Endodermal cell (in vitro differentiated cells): ENCODE results near the gene SCEL. TPM values are rescaled to one million over a fixed set of nuclear protein-coding genes. Genes with fewer than 3 reads are reported as not detected.

Experiments used
- DNase-seq: peaks from one replicate; pipeline ENCODE4 v3.0.0-alpha.2; 2017
- H3K27ac ChIP-seq: 2 replicates; pipeline ENCODE4 v1.5.1; 2013; ENCODE audit warnings: mild to moderate bottlenecking, low read depth, low read length, moderate library complexity
- H3K27me3 ChIP-seq: 2 replicates; pipeline ENCODE4 v1.6.1; 2013; ENCODE audit warnings: mild to moderate bottlenecking, low read length, moderate library complexity; ENCODE audit not compliant: insufficient read depth, control insufficient read depth, poor library complexity, severe bottlenecking
- H3K36me3 ChIP-seq: 2 replicates; pipeline ENCODE4 v1.7.0; 2013; ENCODE audit warnings: mild to moderate bottlenecking, low read length, moderate library complexity; ENCODE audit not compliant: control insufficient read depth, insufficient read depth
- H3K4me1 ChIP-seq: one replicate; pipeline ENCODE4 v1.7.0; 2013; ENCODE audit warnings: low read length; ENCODE audit not compliant: control insufficient read depth, insufficient read depth
- H3K4me3 ChIP-seq: 2 replicates; pipeline ENCODE4 v1.5.1; 2013; ENCODE audit warnings: mild to moderate bottlenecking, low read length, moderate library complexity
- H3K9ac ChIP-seq: 2 replicates; pipeline ENCODE4 v1.6.1; 2013; ENCODE audit warnings: mild to moderate bottlenecking, low read length, moderate library complexity; ENCODE audit not compliant: poor library complexity, severe bottlenecking; ENCODE audit errors: extremely low read depth
- H3K9me3 ChIP-seq: 2 replicates; pipeline ENCODE4 v1.6.1; 2013; ENCODE audit warnings: mild to moderate bottlenecking, low read length, moderate library complexity; ENCODE audit not compliant: control insufficient read depth
- H3K27ac Mint-ChIP-seq: 2 replicates; pipeline ENCODE4 v1.8.0; 2020; ENCODE audit warnings: mixed read lengths
- H3K27me3 Mint-ChIP-seq: 2 replicates; pipeline ENCODE4 v1.8.0; 2021; ENCODE audit warnings: mild to moderate bottlenecking, mixed read lengths; ENCODE audit not compliant: insufficient read depth
- H3K36me3 Mint-ChIP-seq: 2 replicates; pipeline ENCODE4 v1.8.0; 2020; ENCODE audit warnings: low read depth, mixed read lengths
- H3K4me1 Mint-ChIP-seq: 2 replicates; pipeline ENCODE4 v1.8.0; 2020; ENCODE audit warnings: mixed read lengths
- H3K4me3 Mint-ChIP-seq: 2 replicates; pipeline ENCODE4 v1.8.0; 2020; ENCODE audit warnings: mild to moderate bottlenecking, moderate library complexity, mixed read lengths
- H3K9me3 Mint-ChIP-seq: 2 replicates; pipeline ENCODE4 v1.8.0; 2020; ENCODE audit warnings: mild to moderate bottlenecking, mixed read lengths
- WGBS, 2 experiments: methylation state at CpG; one replicate each; pipeline versions ENCODE4 v1.1.5 to v1.1.7; 2013; ENCODE audit warnings: missing lambda C conversion rate in 2 of 2, mixed read lengths in 1 of 2; ENCODE audit not compliant: insufficient coverage in 1 of 2, insufficient read length in 1 of 2; 5-methylcytosine and 5-hydroxymethylcytosine counted together
- total RNA-seq, 2 donors: library from RNA; stranded (reverse); fragmentation: NEBNext Ultra II Directional in 1 of 2; extraction: Animal tissue kit (Norgen Biotek cat#: 25700) in 1 of 2; gene quantifications; 2 replicates in 1 of 2; 3 replicates in 1 of 2; pipeline ENCODE4 v1.2.1, GENCODE V29; 2021
- TF ChIP-seq, protein P1 (sequence below): fragments of 200-600 bp; sonication (generic); conservative IDR thresholded peaks from 2 replicates; pipeline ENCODE4 v1.5.0; 2021; ENCODE audit warnings: antibody characterized with exemption, mild to moderate bottlenecking

Gene SCEL
- total RNA-seq, 2 donors from 2014 or later = 0.18 TPM; not detected in 1

DNA sequence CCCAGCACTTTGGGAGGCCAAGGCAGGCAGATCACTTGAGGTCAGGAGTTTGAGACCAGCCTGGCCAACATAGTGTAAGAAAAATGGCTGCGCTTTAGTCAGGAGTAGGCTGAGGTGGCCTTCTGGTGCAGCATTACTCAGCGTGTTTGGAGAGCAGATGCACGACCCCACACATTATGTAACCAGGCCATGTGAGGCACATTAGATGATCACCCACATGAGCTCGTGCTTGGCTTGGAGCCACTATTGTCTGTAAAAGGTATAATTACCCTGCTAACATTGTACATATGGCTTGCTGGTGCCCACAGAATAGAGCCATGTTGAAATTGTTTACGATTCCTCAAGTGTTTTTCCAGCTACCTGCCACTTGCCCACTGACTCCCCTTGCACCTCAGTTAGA lies 24.0 kb upstream of the SCEL start:
- Mint-ChIP-seq H3K4me3 (no peak overlapping the region), H3K36me3 (no peaks in the 10 kb centered on the region), H3K9me3 (no peaks in the 10 kb centered on the region), H3K27me3 (no peaks in the 10 kb centered on the region), H3K27ac (no peak overlapping the region), H3K4me1 (peaks cover 10% of the 10 kb centered on the region)
- TF ChIP-seq, protein P1, sequence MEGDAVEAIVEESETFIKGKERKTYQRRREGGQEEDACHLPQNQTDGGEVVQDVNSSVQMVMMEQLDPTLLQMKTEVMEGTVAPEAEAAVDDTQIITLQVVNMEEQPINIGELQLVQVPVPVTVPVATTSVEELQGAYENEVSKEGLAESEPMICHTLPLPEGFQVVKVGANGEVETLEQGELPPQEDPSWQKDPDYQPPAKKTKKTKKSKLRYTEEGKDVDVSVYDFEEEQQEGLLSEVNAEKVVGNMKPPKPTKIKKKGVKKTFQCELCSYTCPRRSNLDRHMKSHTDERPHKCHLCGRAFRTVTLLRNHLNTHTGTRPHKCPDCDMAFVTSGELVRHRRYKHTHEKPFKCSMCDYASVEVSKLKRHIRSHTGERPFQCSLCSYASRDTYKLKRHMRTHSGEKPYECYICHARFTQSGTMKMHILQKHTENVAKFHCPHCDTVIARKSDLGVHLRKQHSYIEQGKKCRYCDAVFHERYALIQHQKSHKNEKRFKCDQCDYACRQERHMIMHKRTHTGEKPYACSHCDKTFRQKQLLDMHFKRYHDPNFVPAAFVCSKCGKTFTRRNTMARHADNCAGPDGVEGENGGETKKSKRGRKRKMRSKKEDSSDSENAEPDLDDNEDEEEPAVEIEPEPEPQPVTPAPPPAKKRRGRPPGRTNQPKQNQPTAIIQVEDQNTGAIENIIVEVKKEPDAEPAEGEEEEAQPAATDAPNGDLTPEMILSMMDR = no peak
- Histone ChIP-seq H3K4me1 (no peaks in the 10 kb centered on the region), H3K9ac (no peak overlapping the region), H3K36me3 (no peaks in the 10 kb centered on the region), H3K4me3 (no peak overlapping the region), H3K9me3 (no peaks in the 10 kb centered on the region), H3K27me3 (no peaks in the 10 kb centered on the region), H3K27ac (no peak overlapping the region)
- DNase-seq = no peak
- WGBS, 2 experiments = 82 to 86% methylated on average over 4 to 5 of the region's 5 CpGs

DNA sequence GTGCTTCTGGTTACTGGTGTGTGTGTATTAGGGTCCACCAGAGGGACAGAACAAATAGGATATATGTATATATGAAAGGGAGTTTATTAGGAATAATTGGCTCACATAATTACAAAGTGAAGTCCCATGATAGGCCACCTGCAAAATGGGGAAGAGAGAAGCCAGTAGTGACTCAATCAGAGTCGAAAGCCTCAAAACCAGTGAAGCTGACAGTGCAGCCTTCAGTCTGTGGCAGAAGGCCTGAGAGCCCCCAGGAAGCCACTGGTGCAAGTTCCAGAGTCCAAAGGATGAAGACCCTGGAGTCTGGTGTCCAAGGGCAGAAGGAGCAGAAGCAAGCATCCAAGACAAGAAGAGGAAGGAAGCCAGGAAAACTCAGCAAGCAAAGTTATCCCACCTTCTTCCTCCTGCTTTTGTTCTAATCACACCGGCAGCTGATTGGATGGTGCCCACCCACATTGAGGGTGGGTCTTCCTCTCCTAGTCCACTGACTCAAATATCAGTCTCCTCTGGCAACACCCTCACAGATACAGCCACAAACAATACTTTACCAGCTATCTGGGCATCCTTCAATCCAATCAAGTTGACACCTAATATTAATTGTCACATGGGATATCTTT lies 21.7 kb upstream of the SCEL start:
- Mint-ChIP-seq H3K9me3 (no peaks in the 10 kb centered on the region), H3K4me1 (peaks cover 10% of the 10 kb centered on the region), H3K27me3 (no peaks in the 10 kb centered on the region), H3K4me3 (no peak overlapping the region), H3K27ac (no peak overlapping the region), H3K36me3 (no peaks in the 10 kb centered on the region)
- Histone ChIP-seq H3K36me3 (no peaks in the 10 kb centered on the region), H3K27ac (no peak overlapping the region), H3K9ac (no peak overlapping the region), H3K27me3 (no peaks in the 10 kb centered on the region), H3K4me1 (no peaks in the 10 kb centered on the region), H3K9me3 (no peaks in the 10 kb centered on the region), H3K4me3 (no peak overlapping the region)
- TF ChIP-seq, protein P1 = no peak
- WGBS, 2 experiments = 80 to 90% methylated on average over 1 to 2 of the region's 2 CpGs
- no peak for DNase-seq

DNA sequence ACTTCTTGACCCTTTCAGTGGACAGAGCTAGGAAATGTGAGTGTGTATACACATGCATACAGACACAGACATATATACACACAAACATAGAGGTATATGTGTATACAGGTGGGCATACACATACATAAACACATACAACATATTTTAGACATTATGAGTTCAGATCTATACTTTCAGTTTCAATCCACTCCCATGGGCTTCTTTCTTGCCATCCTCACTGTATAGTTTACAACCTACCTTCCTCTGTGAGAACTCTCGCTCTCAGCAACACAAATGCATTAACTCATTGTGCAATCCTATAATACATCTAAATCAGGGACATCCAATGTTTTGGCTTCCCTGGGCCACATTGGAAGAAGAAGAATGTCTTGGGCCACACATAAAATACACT lies 21.2 kb upstream of the SCEL start:
- Mint-ChIP-seq H3K36me3 (no peaks in the 10 kb centered on the region), H3K9me3 (no peaks in the 10 kb centered on the region), H3K4me3 (no peak overlapping the region), H3K4me1 (peaks cover 10% of the 10 kb centered on the region), H3K27ac (no peak overlapping the region), H3K27me3 (no peaks in the 10 kb centered on the region)
- no peak overlapping the region for H3K4me3 ChIP-seq
- H3K9ac ChIP-seq = no peak overlapping the region
- WGBS, 2 experiments = 0 to 42% methylated on average over 1 of the region's 1 CpG
- no peaks in the 10 kb centered on the region for H3K27me3 ChIP-seq
- DNase-seq = no peak
- H3K36me3 ChIP-seq = no peaks in the 10 kb centered on the region
- H3K27ac ChIP-seq = no peak overlapping the region
- no peaks in the 10 kb centered on the region for H3K4me1 ChIP-seq
- TF ChIP-seq, protein P1 = no peak
- H3K9me3 ChIP-seq = no peaks in the 10 kb centered on the region
